NCI-H345 treated with DMSO at 0.1 percent for 48 hours (cell line): ENCODE data around the gene FCHSD2.
"Not testable (repeated sequence)": the region's sequence is repeated elsewhere in the genome, so short reads cannot be mapped to it uniquely, and the experiment has no call there.

Experiments used
- DNase-seq: peaks from one replicate; lab custom pipeline; 2025; ENCODE audit not compliant: unreplicated experiment; lab: John Stamatoyannopoulos, UW

Gene FCHSD2

GRCh38 chr11:72848846-72849466, 293.2 kb downstream of the FCHSD2 start:
- DNase-seq, result no peak

DNA sequence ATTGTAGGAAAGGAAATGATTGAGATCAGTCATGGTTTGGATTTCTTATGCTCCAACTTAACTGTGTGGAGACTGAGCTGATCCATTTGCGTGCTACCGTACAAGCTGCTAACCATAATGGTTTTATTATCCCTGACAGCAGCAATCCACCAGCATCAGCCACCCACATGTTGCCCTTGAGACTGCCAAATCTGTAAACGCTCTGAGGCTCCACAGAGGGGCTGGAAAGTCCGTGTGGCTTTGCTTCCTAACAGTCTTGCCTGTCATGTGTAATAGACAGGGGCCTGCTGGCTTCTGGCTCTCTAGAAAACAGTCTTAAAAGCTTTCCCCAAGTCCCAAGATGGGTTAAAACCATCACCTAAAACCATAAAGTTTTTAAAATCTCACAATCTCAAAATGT, 297.8 kb downstream of the FCHSD2 start:
- no peak for DNase-seq

DNA sequence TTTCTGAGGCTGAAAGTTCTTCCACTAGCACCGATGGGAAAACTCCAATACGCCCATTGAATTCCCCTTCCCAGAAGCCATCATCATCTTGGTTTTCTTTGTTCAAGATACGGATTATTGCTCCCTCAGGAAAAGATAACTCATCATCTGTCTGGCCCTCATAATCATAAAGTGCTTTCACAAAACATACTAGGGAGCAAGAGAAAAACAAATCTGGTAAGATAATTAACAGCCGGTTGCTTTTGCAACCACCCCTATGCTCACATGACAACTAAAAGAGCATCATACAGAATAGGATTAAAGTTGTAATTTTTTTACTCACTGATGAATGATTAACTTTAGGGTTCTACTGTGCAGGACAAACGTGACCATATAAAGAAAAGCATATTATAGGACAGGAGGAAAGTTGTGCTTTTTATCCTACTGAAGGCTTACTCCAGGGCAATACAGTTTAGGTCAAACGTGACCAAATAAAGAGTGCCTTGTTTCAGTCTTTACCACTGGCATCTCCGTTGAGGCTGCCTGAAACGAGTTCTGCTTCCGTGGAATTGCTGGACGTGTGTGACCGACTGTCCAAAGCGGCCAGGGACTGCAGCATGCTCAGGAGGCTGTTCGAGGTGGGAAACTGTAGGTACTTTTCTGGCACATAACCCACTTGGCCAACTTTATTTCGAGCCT, 299.3 kb downstream of the FCHSD2 start:
- no peak for DNase-seq

- DNase-seq, result no peak
Observed at GRCh38 chr11:72842126-72842525, 300.0 kb downstream of the FCHSD2 start.

- no peak for DNase-seq
Observed at GRCh38 chr11:72841397-72841796, 300.7 kb downstream of the FCHSD2 start.

DNA sequence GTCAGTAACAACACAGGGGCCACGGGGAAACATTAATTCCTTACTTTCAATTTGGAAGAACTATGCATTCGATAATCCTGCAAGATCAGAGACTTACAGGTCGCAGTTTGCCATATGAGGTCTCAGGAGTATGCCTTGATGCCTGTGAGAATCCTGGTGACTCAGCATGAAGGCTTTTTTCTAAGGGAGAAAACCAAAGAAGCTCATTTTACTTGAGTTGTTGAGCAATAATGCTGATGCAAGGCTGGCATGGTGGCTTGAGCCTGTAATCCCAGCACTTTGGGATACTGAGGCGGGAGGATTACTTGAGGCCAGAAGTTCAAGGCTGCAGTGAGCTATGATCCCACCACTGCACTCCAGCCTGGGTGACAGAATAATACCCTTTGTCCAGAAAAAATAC, 301.3 kb downstream of the FCHSD2 start:
- DNase-seq, result no peak

DNA sequence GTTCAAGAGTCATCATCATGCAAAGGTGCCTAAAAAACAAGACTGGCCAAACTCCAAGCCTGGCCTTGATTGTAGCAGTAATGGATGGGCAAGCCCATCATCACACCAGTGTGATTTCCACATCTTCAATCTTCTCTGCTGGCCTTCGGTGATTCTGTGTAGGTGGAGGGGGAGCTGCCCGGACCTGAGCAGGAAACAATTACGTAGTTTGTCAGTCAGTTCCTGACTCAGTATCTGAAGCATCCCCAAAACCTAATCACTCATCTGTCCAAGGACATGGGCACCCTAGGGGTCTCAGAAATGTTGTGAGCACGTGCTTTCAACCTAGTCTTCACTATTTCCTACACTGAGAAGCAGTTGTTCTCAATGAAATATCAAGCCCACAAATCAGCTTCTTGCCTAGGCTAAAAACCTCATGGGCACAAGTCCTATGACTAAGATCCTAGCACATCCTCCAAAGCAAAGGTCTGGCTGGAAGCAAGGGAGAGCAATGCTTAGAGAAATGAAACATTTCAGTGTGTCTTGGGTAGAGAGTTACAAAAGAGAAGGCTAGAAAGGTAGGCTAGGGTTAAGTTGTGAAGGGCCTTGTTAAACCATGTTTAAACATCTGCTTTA, 303.3 kb downstream of the FCHSD2 start:
- no peak for DNase-seq

GRCh38 chr11:72836111-72836510, 306.0 kb downstream of the FCHSD2 start:
- no peak for DNase-seq

DNA sequence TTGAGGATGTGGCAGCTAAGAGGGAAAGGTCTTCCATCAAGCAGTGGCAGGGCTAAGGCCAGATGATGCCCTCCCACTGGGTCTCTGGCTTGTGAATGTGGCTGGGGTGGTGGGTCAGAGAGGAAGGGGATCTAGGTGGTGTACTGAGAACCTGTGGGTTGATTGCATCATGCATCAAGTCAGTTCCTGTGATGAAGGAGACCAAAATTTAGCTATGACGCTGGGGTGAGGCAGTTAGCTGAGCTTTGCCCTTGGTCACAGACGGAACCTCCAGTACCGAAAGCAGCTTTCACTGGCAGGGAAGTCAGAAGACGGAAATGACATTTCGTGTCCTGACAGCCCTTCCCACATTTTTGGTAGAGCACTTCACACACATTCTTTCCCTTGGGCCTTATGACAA, 307.2 kb downstream of the FCHSD2 start:
- no peak for DNase-seq

GRCh38 chr11:72833811-72834493, 308.2 kb downstream of the FCHSD2 start:
- no peak for DNase-seq

DNA sequence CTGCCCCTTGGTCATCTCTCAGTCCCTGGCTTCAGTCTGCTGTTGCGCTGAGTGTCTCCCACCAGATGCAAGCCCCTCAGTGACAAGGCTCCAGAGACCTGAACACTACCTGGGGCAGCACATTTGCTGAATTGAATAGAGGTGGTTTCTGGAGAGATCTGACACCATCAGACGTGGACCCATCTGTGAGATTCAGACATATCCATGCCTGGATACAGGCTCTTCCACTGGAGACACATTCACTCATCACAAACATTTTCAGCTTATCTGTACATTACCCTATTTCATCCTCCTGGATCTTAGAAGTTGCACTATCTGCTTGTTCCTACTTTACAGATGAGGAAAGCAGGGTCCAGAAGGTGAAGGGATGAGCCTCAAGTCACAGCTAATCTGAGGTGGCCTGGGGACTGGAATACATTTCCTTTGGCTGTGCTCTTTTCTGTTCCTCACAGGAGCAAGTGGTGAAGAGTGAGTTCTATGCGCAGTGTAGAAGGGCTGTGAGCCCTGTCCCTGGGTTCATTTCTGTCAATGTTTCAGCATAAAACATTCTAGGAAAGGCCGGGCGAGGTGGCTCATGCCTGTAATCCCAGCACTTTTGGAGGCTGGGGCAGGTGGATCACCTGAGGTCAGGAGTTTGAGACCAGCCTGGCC, 308.9 kb downstream of the FCHSD2 start:
- no peak for DNase-seq

GRCh38 chr11:72832301-72833082, 309.6 kb downstream of the FCHSD2 start:
- no peak for DNase-seq

- DNase-seq, result peak; percentile 56
Observed at GRCh38 chr11:72831521-72832300, 310.4 kb downstream of the FCHSD2 start.

DNA sequence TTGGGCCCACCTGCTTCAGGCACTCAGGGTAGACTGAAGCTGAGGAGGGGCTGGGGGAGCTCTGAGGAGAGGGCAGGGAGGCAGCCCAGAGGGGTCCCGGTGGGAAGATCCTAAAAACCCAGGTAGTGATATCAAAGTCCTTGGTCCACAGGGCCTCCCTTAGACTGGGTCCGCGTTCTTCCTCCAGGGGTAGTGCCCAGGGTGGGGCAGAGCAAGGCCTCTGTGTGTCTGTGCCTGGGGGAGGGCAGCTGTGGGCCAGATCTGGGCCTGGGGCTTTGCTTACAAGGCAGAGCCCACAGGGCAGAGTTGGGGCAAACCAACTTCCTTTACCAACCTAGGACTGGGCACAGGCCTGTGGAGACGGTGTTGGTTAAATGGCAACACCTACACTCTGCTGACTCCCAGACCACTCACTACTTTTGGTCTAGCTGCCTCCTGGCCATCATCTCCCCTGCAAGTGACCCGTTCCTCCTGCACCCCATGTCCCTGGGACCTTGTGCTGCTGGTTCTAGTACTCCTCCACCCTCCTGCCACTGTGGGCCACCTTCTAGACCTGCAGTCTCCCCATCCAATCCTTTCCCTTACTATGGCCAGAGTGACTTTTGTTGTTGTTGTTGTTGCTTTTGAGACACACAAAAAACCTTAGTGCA, 312.1 kb downstream of the FCHSD2 start:
- DNase-seq, result no peak

DNA sequence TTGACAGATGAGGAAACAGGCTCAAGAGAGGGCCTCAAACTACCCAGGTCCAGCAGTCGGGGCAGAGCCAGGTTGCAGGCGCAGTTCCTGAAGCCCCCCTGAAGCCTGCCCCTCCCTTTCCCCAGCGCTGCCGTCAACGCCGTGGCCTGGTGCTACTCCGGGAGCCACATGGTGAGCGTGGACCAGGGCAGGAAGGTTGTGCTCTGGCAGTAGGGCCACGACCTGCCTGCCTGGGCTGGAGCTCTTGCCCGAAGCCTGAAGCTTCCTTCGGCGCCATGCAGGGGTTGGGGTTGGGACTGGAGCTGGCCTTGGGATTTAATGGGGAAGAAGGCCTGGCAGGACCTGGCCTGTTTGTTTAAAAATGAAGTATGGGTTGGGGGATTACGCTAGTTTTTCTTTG, 312.9 kb downstream of the FCHSD2 start:
- no peak for DNase-seq

DNA sequence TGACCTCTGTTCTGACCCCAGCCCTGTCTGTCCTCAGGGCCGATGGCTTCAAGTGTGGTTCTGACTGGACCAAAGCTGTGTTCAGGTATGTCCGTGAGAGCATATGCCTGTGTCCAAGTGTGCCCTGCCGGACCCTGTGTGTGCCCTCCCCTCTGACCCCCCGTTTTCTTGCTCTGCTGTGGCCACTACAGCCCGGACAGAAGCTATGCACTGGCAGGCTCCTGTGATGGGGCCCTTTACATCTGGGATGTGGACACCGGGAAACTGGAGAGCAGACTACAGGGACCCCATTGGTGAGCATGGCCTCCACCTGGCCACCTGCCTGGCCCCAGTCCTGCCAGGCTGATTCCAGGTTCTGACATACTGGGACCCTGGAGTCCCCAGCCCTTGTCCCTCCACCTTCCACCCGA, 313.4 kb downstream of the FCHSD2 start:
- DNase-seq, result peak; percentile 14

GRCh38 chr11:72828081-72828567, 314.0 kb downstream of the FCHSD2 start:
- DNase-seq, result no peak

DNA sequence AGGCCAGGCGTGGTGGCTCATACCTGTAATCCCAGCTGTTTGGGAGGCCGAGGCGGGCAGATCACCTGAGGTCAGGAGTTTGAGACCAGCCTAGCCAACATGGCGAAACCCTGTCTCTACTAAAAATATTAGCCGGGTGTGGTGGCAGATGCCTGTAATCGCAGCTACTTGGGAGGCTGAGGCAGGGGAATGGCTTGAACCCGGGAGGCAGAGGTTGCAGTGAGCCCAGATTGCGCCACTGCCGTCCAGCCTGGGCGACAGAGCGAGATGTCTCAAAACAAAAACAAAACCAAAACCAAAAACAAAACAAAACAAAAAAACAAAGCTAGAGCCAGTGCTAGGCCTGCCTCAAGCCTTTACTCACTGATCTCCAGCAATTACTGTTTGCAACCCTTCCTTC, 314.5 kb downstream of the FCHSD2 start:
- DNase-seq, result not testable (repeated sequence)

GRCh38 chr11:72826942-72827480, 315.1 kb downstream of the FCHSD2 start:
- DNase-seq, result no peak
